SK-N-SH (cell line): ENCODE data around the gene ABCC3. TPM values are rescaled to one million over a fixed set of nuclear protein-coding genes. Genes with fewer than 3 reads are reported as not detected.

ENCODE experiments used
- CTCF ChIA-PET: fragments of 300-600, 350-600 bp; formaldehyde crosslinking; extraction: SDS; loops from one replicate; lab custom pipeline; 2021; lab: Yijun Ruan, JAX
- POLR2A ChIA-PET: fragments of 350-600 bp; sonication (Branson Sonifier 250); formaldehyde crosslinking; extraction: SDS; loops from one replicate; lab custom pipeline; 2020; ENCODE audit warnings: antibody characterized with exemption, inconsistent platforms; lab: Yijun Ruan, JAX
- DNase-seq: peaks from one replicate; pipeline ENCODE4 v3.0.0; 2012
- H2AFZ ChIP-seq: fragments of 200-600 bp; sonication (generic); 2 replicates; pipeline ENCODE4 v1.8.1; 2016; ENCODE audit warnings: antibody characterized with exemption, mild to moderate bottlenecking, low read depth
- H3F3A ChIP-seq: fragments of 200-600 bp; sonication (generic); replicated peaks from 2 replicates; pipeline ENCODE3; 2016; ENCODE audit warnings: antibody characterized with exemption, mild to moderate bottlenecking; ENCODE audit not compliant: insufficient read depth
- H3K27ac ChIP-seq, 2 experiments: fragments of 200-500 bp in 1 of 2; fragments of 200-600 bp in 1 of 2; sonication (Bioruptor generic) in 1 of 2; sonication (generic), shearing (Covaris generic) in 1 of 2; 2 replicates each; pipeline versions ENCODE4 v1.5.1 to v1.6.1; 2014 to 2016; ENCODE audit warnings: low read depth in 2 of 2, inconsistent platforms in 1 of 2, low read length in 1 of 2, mild to moderate bottlenecking in 1 of 2, mixed read lengths in 1 of 2
- H3K27me3 ChIP-seq: fragments of 200-600 bp; sonication (generic), shearing (Covaris generic); 2 replicates; pipeline ENCODE4 v1.6.1; 2016; ENCODE audit warnings: mixed run types; ENCODE audit not compliant: insufficient read depth
- H3K36me3 ChIP-seq, 2 experiments: fragments of 200-500 bp in 1 of 2; fragments of 200-600 bp in 1 of 2; sonication (Bioruptor generic) in 1 of 2; sonication (generic) in 1 of 2; replicated peaks in 1 of 2; 2 replicates each; pipeline versions ENCODE3 to v1.5.1; 2014 to 2016; ENCODE audit warnings: low read length in 1 of 2, mild to moderate bottlenecking in 1 of 2; ENCODE audit not compliant: insufficient read depth in 2 of 2, control insufficient read depth in 1 of 2
- H3K4me1 ChIP-seq, 2 experiments: fragments of 200-500 bp in 1 of 2; fragments of 200-600 bp in 1 of 2; sonication (Bioruptor generic) in 1 of 2; sonication (generic), shearing (Covaris generic) in 1 of 2; 2 replicates each; pipeline versions ENCODE4 v1.5.1 to v1.6.1; 2014 to 2016; ENCODE audit warnings: low read depth in 1 of 2, low read length in 1 of 2, mixed run types in 1 of 2; ENCODE audit not compliant: insufficient read depth in 2 of 2, control insufficient read depth in 1 of 2
- H3K4me2 ChIP-seq: fragments of 200-600 bp; sonication (generic), shearing (Covaris generic); 2 replicates; pipeline ENCODE4 v1.6.1; 2017; ENCODE audit warnings: mixed run types
- H3K4me3 ChIP-seq, 2 experiments: fragments of 200-500 bp in 1 of 2; fragments of 200-600 bp in 1 of 2; sonication (Bioruptor generic) in 1 of 2; sonication (generic), shearing (Covaris generic) in 1 of 2; 2 replicates each; pipeline versions ENCODE4 v1.5.1 to v1.8.1; 2014 to 2016; ENCODE audit warnings: low read depth in 2 of 2, inconsistent platforms in 1 of 2, low read length in 1 of 2, mild to moderate bottlenecking in 1 of 2, mixed read lengths in 1 of 2, moderate library complexity in 1 of 2
- H3K79me2 ChIP-seq: fragments of 200-600 bp; sonication (generic); 2 replicates; pipeline ENCODE4 v1.8.1; 2017; ENCODE audit warnings: mild to moderate bottlenecking; ENCODE audit not compliant: insufficient read depth
- H3K9ac ChIP-seq: fragments of 200-600 bp; sonication (generic); 2 replicates; pipeline ENCODE4 v1.6.1; 2017; ENCODE audit warnings: mixed run types
- H3K9me2 ChIP-seq: fragments of 200-600 bp; sonication (generic); 2 replicates; pipeline ENCODE4 v1.6.1; 2017; ENCODE audit warnings: mixed run types
- H3K9me3 ChIP-seq: fragments of 200-600 bp; sonication (generic); 2 replicates; pipeline ENCODE4 v1.6.1; 2017; ENCODE audit warnings: mixed run types, mild to moderate bottlenecking, moderate library complexity
- H4K20me1 ChIP-seq: fragments of 200-600 bp; sonication (generic); 2 replicates; pipeline ENCODE4 v1.6.1; 2017; ENCODE audit warnings: mild to moderate bottlenecking, mixed run types; ENCODE audit not compliant: insufficient read depth
- CHD2 ChIP-seq: fragments of 150-350 bp; IDR thresholded peaks from 2 replicates; pipeline ENCODE4 v1.6.1; 2018; ENCODE audit warnings: low read length; ENCODE audit not compliant: partially characterized antibody
- CTCF ChIP-seq: fragments of 200-600 bp; sonication (generic); IDR thresholded peaks from 2 replicates; pipeline ENCODE4 v1.6.1; 2017; ENCODE audit warnings: antibody characterized with exemption, mild to moderate bottlenecking, moderate library complexity
- ELF1 ChIP-seq: IDR thresholded peaks from 2 replicates; pipeline ENCODE4 v1.4.0; 2012
- EP300 ChIP-seq, 2 experiments: IDR thresholded peaks; 2 replicates each; pipeline versions ENCODE4 v1.4.0 to v1.6.1; 2012; ENCODE audit warnings: borderline replicate concordance in 1 of 2, low read depth in 1 of 2, low read length in 1 of 2
- EZH2phosphoT487 ChIP-seq: fragments of 200-600 bp; sonication (generic); IDR thresholded peaks from 2 replicates; pipeline ENCODE4 v1.6.1; 2017; ENCODE audit warnings: low read depth, mixed run types, mild to moderate bottlenecking, antibody characterized with exemption, moderate library complexity, borderline replicate concordance
- FOXJ3 ChIP-seq: sonication (generic); formaldehyde crosslinking; IDR thresholded peaks from 2 replicates; pipeline ENCODE4 v1.5.1; 2020; ENCODE audit warnings: mild to moderate bottlenecking, missing genetic modification reagents
- FOXM1 ChIP-seq: IDR thresholded peaks from 2 replicates; pipeline ENCODE4 v1.4.0; 2012; ENCODE audit warnings: low read depth, mild to moderate bottlenecking
- GABPA ChIP-seq: IDR thresholded peaks from 2 replicates; pipeline ENCODE4 v1.4.0; 2012; ENCODE audit warnings: low read depth, mild to moderate bottlenecking
- IRF3 ChIP-seq: fragments of 150-350 bp; IDR thresholded peaks from 2 replicates; pipeline ENCODE4 v1.6.1; 2016; ENCODE audit warnings: mild to moderate bottlenecking, low read depth, low read length
- JUND ChIP-seq: IDR thresholded peaks from 2 replicates; pipeline ENCODE4 v1.4.0; 2012
- MAX ChIP-seq: IDR thresholded peaks from 2 replicates; pipeline ENCODE4 v1.4.0; 2012; ENCODE audit warnings: low read depth
- MEF2A ChIP-seq: IDR thresholded peaks from 2 replicates; pipeline ENCODE4 v1.4.0; 2012; ENCODE audit warnings: low read depth, borderline replicate concordance
- NFIC ChIP-seq: IDR thresholded peaks from 2 replicates; pipeline ENCODE4 v1.4.0; 2012; ENCODE audit warnings: borderline replicate concordance
- NRF1 ChIP-seq: IDR thresholded peaks from 2 replicates; pipeline ENCODE4 v1.6.1; 2012; ENCODE audit warnings: low read depth, mild to moderate bottlenecking, low read length
- PBX3 ChIP-seq: IDR thresholded peaks from 2 replicates; pipeline ENCODE4; 2012
- POLR2AphosphoS5 ChIP-seq: IDR thresholded peaks from 2 replicates; pipeline ENCODE4 v1.6.1; 2012; ENCODE audit warnings: low read depth, low read length
- RAD21 ChIP-seq: IDR thresholded peaks from 2 replicates; pipeline ENCODE4 v1.6.1; 2012; ENCODE audit warnings: mild to moderate bottlenecking, low read length
- RCOR1 ChIP-seq: fragments of 150-350 bp; IDR thresholded peaks from 2 replicates; pipeline ENCODE4 v1.6.1; 2017; ENCODE audit warnings: antibody characterized with exemption, low read length
- RXRA ChIP-seq: IDR thresholded peaks from 2 replicates; pipeline ENCODE4 v1.4.0; 2012; ENCODE audit warnings: low read depth, mild to moderate bottlenecking, borderline replicate concordance
- SIN3A ChIP-seq: IDR thresholded peaks from 2 replicates; pipeline ENCODE4 v1.6.1; 2012; ENCODE audit warnings: low read depth, mild to moderate bottlenecking, low read length, moderate library complexity, borderline replicate concordance
- SMC3 ChIP-seq: IDR thresholded peaks from 2 replicates; pipeline ENCODE4 v1.6.1; 2012; ENCODE audit warnings: low read depth, low read length, improper control_type of control experiment
- TCF12 ChIP-seq: IDR thresholded peaks from 2 replicates; pipeline ENCODE4 v1.4.0; 2012
- USF1 ChIP-seq: IDR thresholded peaks from 2 replicates; pipeline ENCODE4 v1.4.0; 2012; ENCODE audit warnings: low read depth, borderline replicate concordance
- USF2 ChIP-seq: fragments of 150-350 bp; IDR thresholded peaks from 2 replicates; pipeline ENCODE4 v1.6.1; 2017; ENCODE audit warnings: antibody characterized with exemption, low read length, low read depth, borderline replicate concordance
- YY1 ChIP-seq: IDR thresholded peaks from 2 replicates; pipeline ENCODE4 v1.4.0; 2012; ENCODE audit warnings: low read depth, mild to moderate bottlenecking
- ZBTB33 ChIP-seq: IDR thresholded peaks from 2 replicates; pipeline ENCODE4 v1.4.0; 2012; ENCODE audit warnings: low read depth, borderline replicate concordance
- whole genome bisulfite sequencing: methylation state at CpG from one replicate; pipeline ENCODE4 v1.1.6; 2017; ENCODE audit warnings: low lambda C conversion rate; 5-methylcytosine and 5-hydroxymethylcytosine counted together
- polyA plus RNA-seq, 3 experiments: library from polyadenylated mRNA; depleted of rRNA; stranded (reverse); fragments of >200 nt; gene quantifications; 2 replicates each; pipeline ENCODE4 v1.2.3, GENCODE V29; 2012

Gene ABCC3
- polyA plus RNA-seq, 1 of the 3 experiments (the other 2 are of a cell fraction), result 185 TPM

- no peaks in the 10 kb centered on the region for H3K9me2 ChIP-seq
- peak overlapping the region; percentile 77 to 85 for H3K27ac ChIP-seq
- H4K20me1 ChIP-seq, result no peaks in the 10 kb centered on the region
- DNase-seq, result no peak
- WGBS, result 23% methylated on average over 13 of the region's 14 CpGs
- ChIA-PET CTCF (interaction anchor here (0.6 to 21.2 kb wide), 7 partner anchors 12 to 273 kb away, joined by 3 to 799 read pairs (median 10); partner anchors contain the start of genes ABCC3 and SPATA20), POLR2A (no interaction called here)
- no peaks in the 10 kb centered on the region for H3K79me2 ChIP-seq
- peaks cover 32% of the 10 kb centered on the region for H3F3A ChIP-seq
- peaks cover 26 to 40% of the 10 kb centered on the region in 2 experiments; a peak in 3 of 4 replicates for H3K4me1 ChIP-seq
- H3K27me3 ChIP-seq, result no peaks in the 10 kb centered on the region
- H3K4me3 ChIP-seq, result no peak overlapping the region
- peak overlapping the region; percentile 28 for H3K4me2 ChIP-seq
- H3K9ac ChIP-seq, result peak overlapping the region; percentile 16; the same call in 1 of the 2 replicates
- peak overlapping the region; percentile 48; the same call in 1 of the 2 replicates for H2AFZ ChIP-seq
- H3K36me3 ChIP-seq, result peaks cover under 1 to 7% of the 10 kb centered on the region in 2 experiments
- no peaks in the 10 kb centered on the region for H3K9me3 ChIP-seq
- no peak for TF ChIP-seq ELF1
- no peak for TF ChIP-seq SMC3
- TF ChIP-seq NRF1, result no peak
- TF ChIP-seq USF2, result no peak
- peak; percentile 99 for TF ChIP-seq NFIC
- no peak for TF ChIP-seq GABPA
- TF ChIP-seq POLR2AphosphoS5, result peak; percentile 70
- peak; percentile 95 for TF ChIP-seq JUND
- 0 out of 2 replicates have a peak, but pooled peaks have one; percentile 52 for TF ChIP-seq YY1
- TF ChIP-seq FOXJ3 (CRISPR knock-in tag), result no peak
- peak in 1 of 2 experiments; percentile 93; a peak in 1 of 4 replicates for TF ChIP-seq EP300 (IDR thresholded peaks at IDR 0.05; ENCODE audit: borderline replicate concordance in 1 of 2, low read depth in 1 of 2, low read length in 1 of 2)
- TF ChIP-seq RAD21, result no peak
- no peak; the same call in 1 of the 2 replicates for TF ChIP-seq RCOR1
- TF ChIP-seq MAX, result peak; percentile 36
- TF ChIP-seq MEF2A, result no peak
- TF ChIP-seq IRF3, result no peak
- TF ChIP-seq USF1, result no peak
- TF ChIP-seq EZH2phosphoT487, result no peak
- peak; percentile 85 for TF ChIP-seq FOXM1
- peak; percentile 97 for TF ChIP-seq PBX3
- peak; percentile 73; the same call in 1 of the 2 replicates for TF ChIP-seq SIN3A
- TF ChIP-seq TCF12, result peak; percentile 92
- no peak for TF ChIP-seq CHD2
- no peak for TF ChIP-seq CTCF
- peak; percentile 76; the same call in 1 of the 2 replicates for TF ChIP-seq RXRA
- TF ChIP-seq ZBTB33, result no peak; the same call in 1 of the 2 replicates
Observed at GRCh38 chr17:50686494-50687199, 52.0 kb downstream of the ABCC3 start.
